Measurements from ENCODE around the gene SLC41A3.

SLC41A3 gene

GRCh38 chr3:126021224-126021623, 62.7 kb downstream of the SLC41A3 start:
- ATAC-seq (ENCODE audit: low read depth) = no peak
- peaks cover 9% of the 10 kb centered on the region for H3K4me1 Mint-ChIP-seq
- H3K4me3 Mint-ChIP-seq = no peak overlapping the region
- peaks cover 17% of the 10 kb centered on the region for H3K36me3 Mint-ChIP-seq
- DNase-seq (ENCODE audit: low spot score in 2 of 2) = no peak
- H3K27me3 Mint-ChIP-seq = no peaks in the 10 kb centered on the region
- H3K27ac Mint-ChIP-seq = no peak overlapping the region
- H3K9me3 Mint-ChIP-seq = no peaks in the 10 kb centered on the region

GRCh38 chr3:126019683-126020082, 64.2 kb downstream of the SLC41A3 start:
- no peaks in the 10 kb centered on the region for H3K27me3 Mint-ChIP-seq
- ATAC-seq (ENCODE audit: low read depth) (no peak), DNase-seq (ENCODE audit: low spot score in 2 of 2) (no peak)
- no peak overlapping the region for H3K27ac Mint-ChIP-seq
- no peaks in the 10 kb centered on the region for H3K9me3 Mint-ChIP-seq
- H3K36me3 Mint-ChIP-seq = peaks cover 24% of the 10 kb centered on the region
- H3K4me3 Mint-ChIP-seq = no peak overlapping the region
- no peaks in the 10 kb centered on the region for H3K4me1 Mint-ChIP-seq

GRCh38 chr3:126018995-126019394, 64.9 kb downstream of the SLC41A3 start:
- Mint-ChIP-seq H3K27ac (no peak overlapping the region), H3K36me3 (peaks cover 29% of the 10 kb centered on the region)
- no peak for DNase-seq (ENCODE audit: low spot score in 2 of 2)

DNA sequence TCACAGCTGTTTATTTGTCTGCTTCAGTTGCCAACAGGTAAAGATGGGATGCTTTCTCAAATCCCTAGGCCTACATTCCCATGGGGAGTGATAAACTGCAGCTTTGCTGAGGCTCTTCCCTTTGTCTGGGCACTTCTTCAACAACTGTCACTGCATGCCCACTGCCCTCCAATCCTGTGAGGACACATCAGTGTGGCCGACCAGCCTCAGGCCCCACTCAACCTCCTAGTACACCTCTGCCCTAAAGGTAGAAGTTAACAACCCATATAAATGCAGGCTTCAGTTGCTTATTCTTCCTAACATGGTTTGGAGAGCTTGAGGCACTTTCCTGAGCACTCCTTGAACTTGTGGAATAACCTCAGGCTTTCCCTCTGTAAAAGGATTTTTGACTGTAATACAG, 65.4 kb downstream of the SLC41A3 start:
- no peak for DNase-seq (ENCODE audit: low spot score in 2 of 2)
- Mint-ChIP-seq H3K36me3 (peaks cover 31% of the 10 kb centered on the region), H3K27ac (no peak overlapping the region), H3K27me3 (no peaks in the 10 kb centered on the region), H3K9me3 (no peaks in the 10 kb centered on the region), H3K4me3 (no peak overlapping the region), H3K4me1 (no peaks in the 10 kb centered on the region)
- ATAC-seq (ENCODE audit: low read depth) = no peak

More at GRCh38 chr3:126018995-126019394, 64.9 kb downstream of the SLC41A3 start:
- no peaks in the 10 kb centered on the region for H3K27me3 Mint-ChIP-seq
- H3K9me3 Mint-ChIP-seq = no peaks in the 10 kb centered on the region
- no peak overlapping the region for H3K4me3 Mint-ChIP-seq
- no peak for ATAC-seq (ENCODE audit: low read depth)
- H3K4me1 Mint-ChIP-seq = no peaks in the 10 kb centered on the region

DNA sequence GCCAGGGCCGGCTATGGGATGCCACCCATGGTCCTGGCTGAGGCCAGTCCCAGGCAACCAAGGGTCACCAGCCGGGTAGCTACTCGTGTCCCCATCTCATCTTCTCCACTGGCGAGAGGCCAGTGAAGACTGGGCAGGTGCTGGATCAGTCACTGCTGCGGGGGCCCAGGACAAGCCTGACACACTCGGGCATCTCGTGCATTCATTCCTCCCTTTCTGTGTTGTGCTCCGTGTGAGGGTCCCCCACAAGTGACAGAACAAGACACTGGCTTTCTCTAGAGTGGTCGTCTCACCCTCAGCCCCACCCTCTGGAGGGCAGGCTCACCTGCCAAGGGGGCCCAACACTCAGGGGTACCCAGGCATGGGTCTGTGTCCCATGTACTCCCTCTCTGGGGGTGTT, 66.6 kb downstream of the SLC41A3 start:
- ATAC-seq (ENCODE audit: low read depth) (no peak), DNase-seq (ENCODE audit: low spot score in 2 of 2) (no peak)
- no peak overlapping the region for H3K27ac Mint-ChIP-seq
- no peak overlapping the region for H3K4me3 Mint-ChIP-seq
- H3K4me1 Mint-ChIP-seq = no peaks in the 10 kb centered on the region
- H3K36me3 Mint-ChIP-seq = peaks cover 32% of the 10 kb centered on the region
- no peaks in the 10 kb centered on the region for H3K9me3 Mint-ChIP-seq
- no peaks in the 10 kb centered on the region for H3K27me3 Mint-ChIP-seq

GRCh38 chr3:126016616-126017015, 67.3 kb downstream of the SLC41A3 start:
- Mint-ChIP-seq H3K4me1 (no peaks in the 10 kb centered on the region), H3K4me3 (no peak overlapping the region), H3K27me3 (no peaks in the 10 kb centered on the region), H3K27ac (no peak overlapping the region), H3K9me3 (no peaks in the 10 kb centered on the region), H3K36me3 (peaks cover 38% of the 10 kb centered on the region)
- no peak for DNase-seq (ENCODE audit: low spot score in 2 of 2)
- ATAC-seq (ENCODE audit: low read depth) = no peak

GRCh38 chr3:126015075-126015474, 68.8 kb downstream of the SLC41A3 start:
- H3K36me3 Mint-ChIP-seq = peaks cover 43% of the 10 kb centered on the region
- no peak overlapping the region for H3K27ac Mint-ChIP-seq
- peaks cover 2% of the 10 kb centered on the region for H3K9me3 Mint-ChIP-seq

GRCh38 chr3:126014252-126014651, 69.7 kb downstream of the SLC41A3 start:
- Mint-ChIP-seq H3K4me3 (no peak overlapping the region), H3K9me3 (peaks cover 2% of the 10 kb centered on the region), H3K36me3 (peaks cover 44% of the 10 kb centered on the region), H3K27ac (no peak overlapping the region), H3K4me1 (no peaks in the 10 kb centered on the region), H3K27me3 (no peaks in the 10 kb centered on the region)
- no peak for DNase-seq (ENCODE audit: low spot score in 2 of 2)
- no peak for ATAC-seq (ENCODE audit: low read depth)

More at GRCh38 chr3:126015075-126015474, 68.8 kb downstream of the SLC41A3 start:
- ATAC-seq (ENCODE audit: low read depth) = no peak
- Mint-ChIP-seq H3K4me3 (no peak overlapping the region), H3K27me3 (no peaks in the 10 kb centered on the region), H3K4me1 (no peaks in the 10 kb centered on the region)
- DNase-seq (ENCODE audit: low spot score in 2 of 2) = no peak

DNA sequence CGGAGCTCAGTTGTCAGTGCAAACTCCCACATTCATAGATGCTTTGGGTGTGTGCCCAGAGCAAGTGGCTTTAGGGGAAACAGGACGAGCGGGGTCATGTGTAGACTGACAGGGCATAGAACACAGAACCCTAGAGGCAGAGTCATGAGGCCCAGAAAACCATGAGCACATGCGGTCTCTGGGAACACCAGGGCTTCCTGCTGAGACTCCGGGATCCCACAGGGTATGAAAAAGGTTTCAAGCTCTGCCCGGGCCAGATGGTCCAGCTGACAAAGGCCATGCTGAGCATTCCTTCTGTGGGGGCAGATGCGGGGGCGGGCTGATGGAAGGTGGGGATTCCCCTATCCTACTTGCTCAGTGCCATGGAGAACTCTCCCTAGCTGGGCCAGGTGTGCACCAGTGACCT, 70.2 kb downstream of the SLC41A3 start:
- Mint-ChIP-seq H3K36me3 (peaks cover 48% of the 10 kb centered on the region), H3K27ac (no peak overlapping the region), H3K27me3 (no peaks in the 10 kb centered on the region), H3K4me1 (no peaks in the 10 kb centered on the region), H3K9me3 (peaks cover 2% of the 10 kb centered on the region), H3K4me3 (no peak overlapping the region)
- ATAC-seq (ENCODE audit: low read depth) = no peak
- no peak for DNase-seq (ENCODE audit: low spot score in 2 of 2)

- Mint-ChIP-seq H3K4me3 (no peak overlapping the region), H3K4me1 (no peaks in the 10 kb centered on the region), H3K9me3 (peaks cover 2% of the 10 kb centered on the region), H3K27me3 (no peaks in the 10 kb centered on the region), H3K36me3 (peaks cover 55% of the 10 kb centered on the region), H3K27ac (no peak overlapping the region)
- ATAC-seq (ENCODE audit: low read depth) = no peak
- no peak for DNase-seq (ENCODE audit: low spot score in 2 of 2)
Measured at GRCh38 chr3:126009181-126009580, 74.7 kb downstream of the SLC41A3 start.

GRCh38 chr3:126008219-126008618, 75.7 kb downstream of the SLC41A3 start:
- Mint-ChIP-seq H3K36me3 (peaks cover 48% of the 10 kb centered on the region), H3K4me3 (no peak overlapping the region), H3K27me3 (no peaks in the 10 kb centered on the region), H3K27ac (no peak overlapping the region), H3K9me3 (peaks cover 2% of the 10 kb centered on the region), H3K4me1 (no peaks in the 10 kb centered on the region)
- DNase-seq (ENCODE audit: low spot score in 2 of 2) (no peak), ATAC-seq (ENCODE audit: low read depth) (no peak)

DNA sequence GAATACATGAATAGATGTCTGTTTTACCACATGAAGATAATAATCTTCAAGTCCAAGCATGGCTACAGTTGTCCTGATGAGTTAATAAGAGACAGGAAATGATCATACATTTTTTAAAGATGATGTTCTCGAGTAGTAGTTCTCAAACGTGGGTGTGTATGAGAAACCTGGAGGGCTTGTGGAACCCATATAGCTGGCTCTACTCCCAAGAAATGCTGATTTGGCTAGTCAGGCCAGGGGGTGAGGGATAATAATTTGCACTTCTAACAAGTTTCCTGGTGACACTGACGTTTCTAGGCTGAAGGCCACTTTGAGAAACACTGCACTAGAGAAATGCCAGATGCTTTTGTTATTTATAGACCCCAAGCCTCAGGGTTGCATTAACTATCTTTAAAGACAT, 78.0 kb downstream of the SLC41A3 start:
- Mint-ChIP-seq H3K9me3 (peaks cover 15% of the 10 kb centered on the region), H3K27me3 (no peaks in the 10 kb centered on the region), H3K36me3 (peaks cover 32% of the 10 kb centered on the region), H3K4me1 (no peaks in the 10 kb centered on the region), H3K27ac (no peak overlapping the region), H3K4me3 (no peak overlapping the region)
- no peak for DNase-seq (ENCODE audit: low spot score in 2 of 2)
- no peak for ATAC-seq (ENCODE audit: low read depth)

- no peaks in the 10 kb centered on the region for H3K27me3 Mint-ChIP-seq
- no peak for DNase-seq (ENCODE audit: low spot score in 2 of 2)
Measured at GRCh38 chr3:126004692-126005091, 79.2 kb downstream of the SLC41A3 start.

DNA sequence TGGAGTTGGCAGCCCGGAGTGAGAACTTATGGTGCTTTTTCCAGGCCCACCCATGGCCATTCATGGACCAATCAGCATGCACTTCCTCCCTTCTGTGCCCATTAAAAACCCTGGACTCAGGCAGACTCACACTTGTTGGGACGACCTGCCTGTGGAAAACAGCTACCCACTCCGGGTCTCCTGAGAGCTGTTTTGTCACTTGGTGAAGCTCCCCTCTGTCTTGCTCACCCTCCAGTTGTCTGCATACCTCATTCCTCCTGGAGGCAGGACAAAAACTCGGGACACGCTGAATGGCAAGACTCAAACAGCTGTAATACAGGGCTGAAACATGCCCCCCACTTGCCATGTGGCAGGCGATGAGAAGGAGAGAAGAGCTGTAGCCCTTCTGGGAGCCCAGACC, 79.7 kb downstream of the SLC41A3 start:
- Mint-ChIP-seq H3K4me3 (no peak overlapping the region), H3K4me1 (no peaks in the 10 kb centered on the region), H3K9me3 (peaks cover 24% of the 10 kb centered on the region), H3K27me3 (no peaks in the 10 kb centered on the region), H3K36me3 (peaks cover 32% of the 10 kb centered on the region), H3K27ac (no peak overlapping the region)
- DNase-seq (ENCODE audit: low spot score in 2 of 2) (no peak), ATAC-seq (ENCODE audit: low read depth) (no peak)

More at GRCh38 chr3:126004692-126005091, 79.2 kb downstream of the SLC41A3 start:
- peaks cover 28% of the 10 kb centered on the region for H3K36me3 Mint-ChIP-seq
- H3K9me3 Mint-ChIP-seq = peaks cover 20% of the 10 kb centered on the region
- no peak overlapping the region for H3K4me3 Mint-ChIP-seq
- no peak for ATAC-seq (ENCODE audit: low read depth)
- no peak overlapping the region for H3K27ac Mint-ChIP-seq
- H3K4me1 Mint-ChIP-seq = no peaks in the 10 kb centered on the region

DNA sequence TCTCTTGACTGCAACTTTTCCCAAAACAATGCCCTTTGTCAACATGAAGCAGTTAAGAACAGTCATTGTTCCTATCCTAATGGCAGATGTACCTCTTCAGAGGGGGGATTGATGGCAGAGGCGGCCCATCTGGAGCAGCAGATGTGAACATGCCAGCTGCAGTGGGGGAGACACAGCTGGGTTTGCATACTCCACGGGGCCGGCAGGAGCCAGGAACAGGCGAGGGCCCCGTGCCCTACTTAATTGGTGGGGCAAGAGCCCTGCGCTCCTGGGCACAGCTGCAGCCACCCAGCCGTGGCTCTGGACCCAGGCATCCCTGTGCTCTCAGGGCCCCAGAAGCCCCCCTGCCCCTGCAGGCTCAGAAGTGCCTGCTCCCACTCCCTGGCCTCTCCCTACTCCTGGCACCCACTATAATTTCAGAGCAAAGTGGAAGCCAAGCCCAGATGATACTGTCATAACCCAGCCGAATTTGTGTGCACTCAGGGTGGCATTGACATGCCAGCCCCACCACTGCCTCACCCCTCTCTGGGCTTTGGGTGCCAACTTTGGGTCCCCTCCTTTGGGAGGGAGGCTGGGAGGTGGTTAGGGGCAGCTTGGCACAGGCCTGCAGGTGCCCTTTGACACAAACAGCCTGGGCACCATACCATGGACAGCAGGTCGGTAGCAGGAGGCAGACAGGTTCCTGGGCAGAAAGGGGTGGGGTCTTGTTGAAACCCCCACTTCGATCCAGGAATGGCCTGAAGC, 80.3 kb downstream of the SLC41A3 start:
- Mint-ChIP-seq H3K9me3 (peaks cover 29% of the 10 kb centered on the region), H3K27ac (no peak overlapping the region), H3K36me3 (peaks cover 28% of the 10 kb centered on the region), H3K4me1 (no peaks in the 10 kb centered on the region), H3K4me3 (no peak overlapping the region), H3K27me3 (no peaks in the 10 kb centered on the region)
- ATAC-seq (ENCODE audit: low read depth) (no peak), DNase-seq (ENCODE audit: low spot score in 2 of 2) (no peak)
